Stimulated activated CD4-positive, alpha-beta T cell treated with anti-CD3 and anti-CD28 coated beads, Interleukin-15, amount 100 ng/mL, for 1 hour (primary cell): ENCODE measurements around the gene TRAF1.

ENCODE experiments used
- DNase-seq, 2 donors: peaks; one replicate each; pipeline ENCODE4 v3.0.0-alpha.2; 2020; ENCODE audit warnings: low read depth in 1 of 2, low spot score in 1 of 2

TRAF1 gene

DNA sequence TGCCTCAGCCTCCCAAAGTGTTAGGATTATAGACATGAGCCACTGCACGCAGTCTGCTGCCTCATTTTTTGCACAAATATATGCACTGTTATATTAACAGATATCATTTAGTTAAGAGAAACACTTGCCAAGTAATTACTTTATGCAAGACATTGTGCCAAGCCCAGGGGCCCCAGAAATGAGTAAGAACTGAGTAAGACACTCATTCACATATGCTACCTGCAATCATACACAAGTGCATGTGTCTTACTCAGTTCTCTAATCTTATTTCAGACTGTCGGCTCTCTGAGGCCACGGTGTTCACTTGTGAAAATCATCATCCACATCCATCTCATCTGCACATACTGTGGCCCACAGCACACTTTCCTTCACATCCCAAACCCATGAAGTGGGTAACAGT, 16.0 kb downstream of the TRAF1 start:
- no peak for DNase-seq

GRCh38 chr9:120909904-120910303, 16.7 kb downstream of the TRAF1 start:
- DNase-seq = peak in 1 of 2 donors; percentile 48

DNA sequence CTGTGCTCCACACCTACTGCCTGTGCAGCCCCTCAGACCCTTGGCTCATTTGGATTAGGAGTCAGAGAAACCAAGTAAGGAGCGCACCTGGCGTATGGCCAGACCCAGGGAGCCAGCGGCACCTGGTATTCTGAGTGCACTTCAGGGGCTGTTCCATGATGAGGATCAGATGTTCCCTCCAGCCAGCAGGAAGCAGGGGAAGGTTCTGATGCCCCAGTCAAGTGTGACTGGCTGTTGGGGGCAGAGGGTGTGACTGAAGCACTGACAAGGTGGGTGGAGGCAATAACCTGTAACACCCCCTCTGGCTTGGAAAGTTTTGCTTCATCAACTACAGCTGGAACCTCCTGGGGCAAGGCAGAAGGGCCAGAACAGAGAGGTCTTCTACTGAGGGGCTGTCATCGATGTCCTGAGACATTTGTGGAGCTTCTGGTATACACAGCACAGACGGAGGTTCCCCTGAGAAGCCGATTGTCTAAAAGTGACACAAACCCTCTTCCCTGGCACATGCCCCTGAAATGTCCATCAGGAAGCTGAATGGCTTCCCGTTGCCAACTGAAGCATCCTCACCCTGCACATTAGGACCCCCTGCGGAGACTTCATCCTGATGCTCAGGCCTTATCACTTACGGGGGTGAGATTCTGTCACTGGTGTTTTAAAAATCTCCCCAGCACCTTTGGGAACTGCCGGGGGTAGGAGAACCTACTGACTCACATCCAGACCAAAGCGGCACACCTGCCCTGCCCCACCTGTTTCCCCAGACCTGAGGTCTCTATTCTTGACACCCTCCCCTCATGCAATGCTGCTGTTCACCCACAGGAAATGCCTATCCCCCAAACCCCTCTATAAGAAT, 21.1 kb downstream of the TRAF1 start:
- no peak for DNase-seq

GRCh38 chr9:120904978-120905301, 21.7 kb downstream of the TRAF1 start:
- DNase-seq = no peak

- DNase-seq = no peak
Observed at GRCh38 chr9:120904061-120904977, 22.3 kb downstream of the TRAF1 start.

- DNase-seq = no peak
Observed at GRCh38 chr9:120902569-120903535, 23.7 kb downstream of the TRAF1 start.

DNA sequence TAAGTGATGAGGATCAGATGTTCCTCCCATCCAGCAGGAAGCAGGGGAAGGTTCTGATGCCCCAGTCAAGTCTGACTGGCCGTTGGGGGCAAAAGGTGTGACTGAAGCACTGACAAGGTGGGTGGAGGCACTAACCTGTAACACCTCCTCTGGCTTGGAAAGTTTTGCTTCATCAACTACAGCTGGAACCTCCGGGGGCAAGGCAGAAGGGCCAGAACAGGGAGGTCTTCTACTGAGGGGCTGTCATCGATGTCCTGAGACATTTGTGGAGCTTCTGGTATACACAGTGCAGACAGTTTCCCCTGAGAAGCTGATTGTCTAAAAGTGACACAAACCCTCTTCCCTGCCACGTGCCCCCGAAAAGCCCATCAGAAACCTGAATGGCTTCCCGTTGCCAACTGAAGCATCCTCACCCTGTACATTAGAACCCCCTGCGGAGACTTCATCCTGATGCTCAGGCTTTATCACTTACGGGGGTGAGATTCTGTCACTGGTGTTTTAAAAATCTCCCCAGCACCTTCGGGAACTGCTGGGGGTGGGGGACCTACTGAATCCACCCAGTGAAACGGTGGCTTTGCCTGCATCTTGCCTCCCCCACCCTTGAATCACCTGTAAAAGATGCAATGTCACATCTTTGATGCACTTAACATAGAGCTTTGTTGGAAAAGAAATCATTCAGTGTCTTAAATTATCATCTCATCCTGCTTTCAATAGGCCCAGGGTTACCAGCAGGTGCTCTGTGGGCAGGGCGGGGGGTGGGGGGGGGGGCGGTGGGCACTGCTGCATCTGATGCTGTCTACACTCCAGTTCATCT, 24.6 kb downstream of the TRAF1 start:
- no peak for DNase-seq

DNA sequence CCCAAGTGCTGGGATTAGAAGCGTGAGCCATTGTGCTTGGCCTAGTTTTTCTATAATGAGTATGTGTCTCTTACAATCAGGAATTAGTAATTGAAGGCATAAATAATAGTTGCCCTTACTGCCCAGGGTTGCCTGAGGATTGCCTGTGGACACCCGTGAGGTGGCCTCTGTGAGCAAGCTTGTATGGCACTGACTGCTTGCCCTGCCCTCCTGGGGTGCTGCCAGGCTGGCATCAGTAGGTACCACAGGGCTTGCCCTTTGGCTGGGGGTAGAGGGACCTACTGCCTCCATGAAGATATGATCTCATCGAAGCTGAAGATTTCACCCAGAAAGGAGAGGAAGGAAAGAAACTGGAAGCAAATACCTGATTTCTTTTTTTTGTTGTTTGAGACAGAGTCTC, 25.8 kb downstream of the TRAF1 start:
- no peak for DNase-seq

DNA sequence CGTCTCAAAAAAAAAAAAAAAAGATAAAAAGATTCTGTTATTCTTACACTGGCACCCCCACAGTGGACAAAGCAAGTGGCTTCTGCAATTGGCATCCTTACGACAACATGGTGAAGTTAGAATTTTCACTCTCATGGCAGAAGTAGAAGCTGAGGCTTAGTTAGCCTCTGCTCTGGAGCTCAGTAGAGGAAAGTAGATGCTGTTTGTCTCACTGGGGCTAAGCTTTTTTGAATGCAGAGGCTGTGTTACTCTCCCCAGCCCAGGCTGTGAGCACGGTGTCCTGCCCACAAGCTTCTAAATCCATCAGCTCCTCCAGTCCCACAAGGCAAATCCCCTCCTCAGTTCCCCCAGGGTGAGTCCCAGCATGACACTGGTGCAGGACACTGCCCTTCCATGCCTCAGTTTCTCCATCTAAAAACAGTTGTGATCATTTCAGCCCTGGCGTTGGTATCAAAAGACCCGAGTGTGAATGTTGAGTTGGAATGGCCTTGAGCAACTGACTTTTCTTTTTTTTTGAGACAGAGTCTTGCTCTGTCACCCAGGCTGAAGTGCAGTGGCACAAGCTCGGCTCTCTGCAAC, 27.0 kb downstream of the TRAF1 start:
- DNase-seq = no peak

DNA sequence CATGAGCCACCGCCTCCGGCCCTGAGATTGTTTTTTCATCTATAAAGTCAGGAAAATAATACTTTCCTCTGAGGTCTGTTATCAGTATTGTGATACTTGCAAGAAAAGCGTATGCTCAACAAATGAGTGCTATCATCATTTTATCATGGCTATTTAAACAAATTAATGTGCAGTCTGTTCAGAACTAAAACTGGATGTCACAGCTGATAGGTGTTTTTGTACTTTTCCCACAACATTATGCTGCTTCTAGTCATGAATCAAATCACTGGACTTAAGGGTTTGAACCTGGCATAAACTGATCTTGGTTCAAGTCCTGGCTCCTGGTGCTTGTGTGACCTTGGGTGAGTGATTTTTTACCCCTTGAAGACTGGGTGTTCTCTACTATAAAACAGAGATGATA, 28.2 kb downstream of the TRAF1 start:
- no peak for DNase-seq

DNA sequence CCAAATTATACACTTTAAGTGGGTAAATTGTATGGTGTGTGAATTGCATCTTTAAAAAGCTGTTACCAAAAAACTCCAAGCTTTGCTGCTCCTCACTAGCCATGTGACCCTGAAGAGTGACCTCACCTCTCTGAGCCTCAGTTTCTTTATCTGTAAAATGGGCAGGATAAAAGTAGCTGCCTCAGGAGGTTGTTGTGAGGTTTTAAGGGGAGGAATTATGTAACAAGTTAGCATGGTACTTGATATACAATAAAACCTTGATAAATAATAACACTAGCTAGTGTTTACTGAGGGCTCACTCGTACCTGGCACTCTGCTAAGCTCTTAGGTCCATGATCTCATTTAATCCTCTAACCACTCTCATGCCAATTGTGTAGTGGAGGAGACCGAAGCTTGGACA, 30.6 kb downstream of the TRAF1 start:
- DNase-seq = no peak

DNA sequence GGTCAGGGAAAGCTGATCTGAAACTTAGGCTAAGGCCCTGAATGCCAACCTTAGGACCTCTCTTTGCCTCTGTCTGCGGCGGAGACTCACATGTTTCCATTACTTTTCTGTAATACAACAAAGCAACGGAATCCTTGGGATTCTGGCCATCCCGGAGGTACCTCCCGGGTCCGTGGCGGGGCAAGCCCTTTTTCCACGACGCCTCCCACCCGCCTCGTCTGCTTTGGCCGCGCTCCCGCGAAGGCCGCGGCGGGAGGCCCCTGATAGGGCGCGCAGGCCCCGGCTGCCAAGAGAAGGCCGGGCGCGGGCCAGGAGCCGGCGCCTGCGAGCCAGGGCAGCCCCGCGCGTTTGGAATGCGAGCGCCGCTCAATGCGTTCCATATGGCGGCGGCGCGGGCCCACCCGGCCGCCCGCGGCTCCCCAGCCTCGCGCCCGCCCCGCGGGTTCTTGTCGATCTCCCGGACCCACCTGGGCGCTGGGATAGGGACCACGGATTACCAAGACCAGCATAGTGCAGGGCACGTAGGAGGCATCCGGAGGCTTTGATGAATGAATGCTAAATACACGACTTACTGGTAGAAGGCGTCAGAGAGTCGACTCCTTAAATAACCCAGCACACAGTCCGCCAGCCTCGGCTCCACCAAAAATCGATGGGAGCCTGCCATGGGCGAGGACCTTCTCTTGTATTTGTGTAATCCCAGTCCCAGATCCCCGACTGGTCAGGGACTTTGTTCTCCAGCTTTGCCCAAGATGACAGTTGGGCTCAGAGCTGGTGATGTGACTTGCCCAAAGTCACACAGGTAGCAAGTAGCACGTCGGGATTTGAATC, 32.1 kb downstream of the TRAF1 start:
- DNase-seq = no peak

GRCh38 chr9:120893611-120894307, 32.8 kb downstream of the TRAF1 start:
- no peak for DNase-seq

DNA sequence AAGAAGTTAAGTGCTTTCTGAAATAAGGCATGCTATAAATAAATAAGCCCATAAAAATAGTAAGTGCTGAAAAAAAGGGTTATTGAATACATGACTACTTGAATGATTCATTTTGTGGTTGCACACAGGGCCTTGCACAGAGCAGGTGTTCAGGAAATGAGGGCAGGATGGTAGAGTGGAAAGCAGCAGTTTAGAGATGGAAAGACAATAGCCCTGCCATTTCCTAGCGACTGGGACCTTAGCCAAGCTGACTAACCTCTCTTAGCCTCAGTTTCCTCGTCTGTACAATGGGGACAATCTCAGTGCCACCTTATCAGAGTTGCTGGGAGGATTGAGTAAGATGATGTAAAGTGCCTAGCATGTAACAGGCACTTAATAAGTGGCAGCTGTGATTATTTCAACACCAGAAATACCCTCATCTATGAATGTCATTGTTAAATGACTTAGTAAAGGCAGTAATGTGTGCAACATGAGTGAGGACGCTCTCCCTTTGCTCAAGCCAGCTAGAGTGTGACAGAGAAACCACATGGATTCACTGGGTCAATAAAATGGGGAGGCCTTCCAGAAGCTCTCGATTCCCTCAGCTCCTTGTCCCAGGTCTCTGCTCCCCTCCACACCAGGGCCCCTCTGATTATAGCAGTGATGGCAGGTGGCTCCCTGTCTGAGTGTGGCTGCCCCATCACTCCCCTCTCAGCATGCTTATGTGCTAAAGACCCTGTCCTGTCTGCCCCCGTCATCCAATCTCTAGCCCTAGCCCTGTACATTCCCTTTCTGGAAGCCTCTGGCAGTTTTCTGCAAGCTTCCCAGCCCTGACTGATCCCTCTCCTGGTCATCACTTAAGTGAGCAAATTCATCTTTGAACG, 33.6 kb downstream of the TRAF1 start:
- DNase-seq = no peak

- no peak for DNase-seq
Observed at GRCh38 chr9:120891884-120892747, 34.5 kb downstream of the TRAF1 start.

GRCh38 chr9:120891245-120891883, 35.2 kb downstream of the TRAF1 start:
- DNase-seq = no peak
